Activated T-cell treated with anti-CD3 and anti-CD28 coated beads, Interleukin-2, amount 50 U/mL, for 4 hours (primary cell): Measurements from ENCODE around the gene MRPL10. TPM values are rescaled to one million over a fixed set of nuclear protein-coding genes. Genes with fewer than 3 reads are reported as not detected.

Experiments
- ATAC-seq, 2 donors: fragments of 200-7000 bp; cut with Tn5 transposase; one replicate each; pipeline ENCODE4 v1.10.0; 2021
- DNase-seq: peaks from one replicate; pipeline ENCODE4 v3.0.0-alpha.2; 2020
- H3K27me3 Mint-ChIP-seq: one replicate; pipeline ENCODE4 v1.8.0; 2021; ENCODE audit warnings: low read depth, mixed read lengths
- H3K36me3 Mint-ChIP-seq: one replicate; pipeline ENCODE4 v1.8.0; 2022; ENCODE audit warnings: mixed read lengths; ENCODE audit not compliant: insufficient read depth
- H3K4me1 Mint-ChIP-seq: one replicate; pipeline ENCODE4 v1.8.0; 2021; ENCODE audit warnings: low read depth, mixed read lengths
- H3K4me3 Mint-ChIP-seq: one replicate; pipeline ENCODE4 v1.8.0; 2021; ENCODE audit warnings: mild to moderate bottlenecking, moderate library complexity, mixed read lengths
- H3K9me3 Mint-ChIP-seq: one replicate; pipeline ENCODE4 v1.8.0; 2021; ENCODE audit warnings: mixed read lengths
- total RNA-seq, 3 donors: library from RNA; stranded (reverse); gene quantifications; one replicate each; pipeline ENCODE4 v1.2.1, GENCODE V29; 2021

MRPL10 gene
- total RNA-seq, 3 donors from 2014 or later: 56.6 to 62.1 (median 58.6) TPM

DNA sequence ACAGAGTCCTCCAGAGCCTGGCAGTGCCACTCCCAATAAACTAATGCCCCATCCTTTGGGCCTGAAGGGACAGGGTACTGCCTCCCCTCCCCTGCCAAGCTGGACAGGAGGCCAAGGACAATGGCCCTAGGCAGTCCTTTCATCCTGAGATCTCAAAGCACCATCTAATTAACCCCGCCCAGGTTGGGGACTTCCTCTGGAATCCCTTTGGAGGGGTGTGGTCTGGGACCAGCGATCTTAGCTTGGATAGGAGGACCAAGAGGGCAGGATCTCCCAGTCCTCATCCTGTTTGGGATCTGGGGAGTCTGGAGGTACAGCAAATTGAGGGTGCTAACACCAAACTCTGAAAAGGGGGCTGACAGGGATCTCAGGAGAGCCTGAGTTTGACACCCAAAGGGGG lies 37.8 kb upstream of the MRPL10 start:
- Mint-ChIP-seq H3K9me3 (no peaks in the 10 kb centered on the region), H3K4me3 (no peak overlapping the region), H3K4me1 (peaks cover 8% of the 10 kb centered on the region), H3K36me3 (no peaks in the 10 kb centered on the region), H3K27me3 (peaks cover 43% of the 10 kb centered on the region)
- no peak for ATAC-seq
- DNase-seq: no peak

DNA sequence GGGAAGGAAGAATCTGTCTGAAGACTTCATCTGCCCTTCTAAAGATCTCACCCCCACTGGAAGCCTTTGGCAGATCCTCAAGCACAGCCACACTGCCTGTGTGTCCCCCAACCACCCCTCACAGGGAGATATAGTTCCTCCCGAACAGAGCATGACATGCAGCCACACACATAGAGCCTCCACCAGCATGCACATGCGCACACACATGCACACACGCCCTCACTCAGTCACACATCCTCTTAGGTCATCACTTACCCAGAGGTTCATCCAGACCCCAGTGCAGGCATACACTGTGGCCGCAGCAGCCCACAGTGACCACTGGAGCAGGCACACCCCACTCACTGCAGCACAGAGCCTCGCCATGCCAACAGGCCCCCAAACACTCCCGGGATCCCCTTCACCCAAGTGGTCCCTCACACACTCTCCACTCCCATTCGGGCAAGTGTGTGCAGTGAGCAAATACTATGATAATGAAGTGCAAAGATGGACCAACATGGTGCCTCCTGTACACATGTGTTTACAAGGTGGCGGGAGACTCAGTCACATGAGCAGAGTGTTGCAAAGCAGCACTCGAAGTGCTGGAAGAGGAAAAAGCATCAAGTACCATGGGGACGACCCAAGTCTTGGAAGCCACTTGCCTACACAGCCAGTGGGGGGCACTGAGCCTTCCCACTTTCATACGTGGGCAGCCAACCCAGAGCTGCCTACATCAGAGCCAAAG lies 36.6 kb upstream of the MRPL10 start:
- Mint-ChIP-seq H3K9me3 (no peaks in the 10 kb centered on the region), H3K27me3 (peaks cover 37% of the 10 kb centered on the region), H3K4me3 (no peak overlapping the region), H3K36me3 (no peaks in the 10 kb centered on the region), H3K4me1 (peaks cover 11% of the 10 kb centered on the region)
- ATAC-seq (no peak), DNase-seq (no peak)

DNA sequence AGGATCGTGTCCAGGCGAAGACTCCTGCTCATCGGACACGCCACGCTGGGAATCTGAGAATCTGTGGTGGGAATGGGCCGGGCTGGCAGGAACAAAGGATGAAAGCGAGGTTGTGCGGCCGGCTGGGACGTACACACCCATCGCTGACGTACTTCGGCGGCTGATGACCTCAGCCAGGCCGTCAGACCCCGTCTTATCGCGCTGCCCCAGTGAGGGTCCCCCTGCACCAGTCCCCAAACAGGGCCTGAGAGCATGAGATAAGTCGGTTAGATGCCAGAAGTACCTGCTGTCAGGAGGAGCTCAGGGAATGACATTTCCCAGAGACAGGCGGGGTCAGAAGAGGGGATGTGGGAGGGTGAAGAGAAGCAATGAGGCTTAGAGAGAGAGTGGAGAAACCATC lies 35.6 kb upstream of the MRPL10 start:
- no peaks in the 10 kb centered on the region for H3K36me3 Mint-ChIP-seq
- ATAC-seq: no peak

DNA sequence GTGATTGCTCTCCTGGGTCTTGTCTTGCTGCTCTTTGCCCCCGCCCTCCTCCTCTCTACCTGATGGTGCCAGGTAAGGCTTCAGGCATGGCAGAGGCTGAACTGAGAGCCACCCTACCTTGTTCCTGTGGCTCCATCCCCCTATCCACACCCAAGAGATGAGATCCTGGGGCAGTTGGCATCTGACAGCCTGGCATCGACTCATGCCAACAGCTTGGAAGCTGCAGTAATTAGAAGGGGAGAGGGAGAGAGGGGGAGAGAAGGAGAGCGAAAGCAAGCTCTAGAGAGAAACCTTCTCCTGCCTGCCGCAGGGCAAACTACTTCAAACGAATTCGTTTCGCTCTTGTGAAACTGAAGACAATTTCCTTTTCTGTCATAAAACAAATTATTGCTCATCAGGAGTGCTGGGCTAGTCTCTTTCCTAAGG lies 33.5 kb upstream of the MRPL10 start:
- ATAC-seq (peak; percentile 73 to 86), DNase-seq (no peak)
- no peaks in the 10 kb centered on the region for H3K9me3 Mint-ChIP-seq
- H3K27me3 Mint-ChIP-seq: peaks cover 13% of the 10 kb centered on the region
- H3K4me1 Mint-ChIP-seq: peaks cover 11% of the 10 kb centered on the region
- H3K36me3 Mint-ChIP-seq: no peaks in the 10 kb centered on the region
- H3K4me3 Mint-ChIP-seq: no peak overlapping the region

More for the DNA sequence above, 35.6 kb upstream of the MRPL10 start:
- H3K4me1 Mint-ChIP-seq: peaks cover 11% of the 10 kb centered on the region
- no peaks in the 10 kb centered on the region for H3K9me3 Mint-ChIP-seq
- no peak overlapping the region for H3K4me3 Mint-ChIP-seq
- DNase-seq: no peak
- peaks cover 29% of the 10 kb centered on the region for H3K27me3 Mint-ChIP-seq

- no peaks in the 10 kb centered on the region for H3K9me3 Mint-ChIP-seq
- ATAC-seq: no peak
- H3K27me3 Mint-ChIP-seq: peaks cover 14% of the 10 kb centered on the region
- peaks cover 11% of the 10 kb centered on the region for H3K4me1 Mint-ChIP-seq
- H3K4me3 Mint-ChIP-seq: no peak overlapping the region
- DNase-seq: no peak
- H3K36me3 Mint-ChIP-seq: no peaks in the 10 kb centered on the region
These were observed 31.5 kb upstream of the MRPL10 start for GRCh38 chr17:47862621-47863440.

GRCh38 chr17:47860386-47860785 lies 29.0 kb upstream of the MRPL10 start:
- Mint-ChIP-seq H3K4me3 (no peak overlapping the region), H3K27me3 (peaks cover 19% of the 10 kb centered on the region)

DNA sequence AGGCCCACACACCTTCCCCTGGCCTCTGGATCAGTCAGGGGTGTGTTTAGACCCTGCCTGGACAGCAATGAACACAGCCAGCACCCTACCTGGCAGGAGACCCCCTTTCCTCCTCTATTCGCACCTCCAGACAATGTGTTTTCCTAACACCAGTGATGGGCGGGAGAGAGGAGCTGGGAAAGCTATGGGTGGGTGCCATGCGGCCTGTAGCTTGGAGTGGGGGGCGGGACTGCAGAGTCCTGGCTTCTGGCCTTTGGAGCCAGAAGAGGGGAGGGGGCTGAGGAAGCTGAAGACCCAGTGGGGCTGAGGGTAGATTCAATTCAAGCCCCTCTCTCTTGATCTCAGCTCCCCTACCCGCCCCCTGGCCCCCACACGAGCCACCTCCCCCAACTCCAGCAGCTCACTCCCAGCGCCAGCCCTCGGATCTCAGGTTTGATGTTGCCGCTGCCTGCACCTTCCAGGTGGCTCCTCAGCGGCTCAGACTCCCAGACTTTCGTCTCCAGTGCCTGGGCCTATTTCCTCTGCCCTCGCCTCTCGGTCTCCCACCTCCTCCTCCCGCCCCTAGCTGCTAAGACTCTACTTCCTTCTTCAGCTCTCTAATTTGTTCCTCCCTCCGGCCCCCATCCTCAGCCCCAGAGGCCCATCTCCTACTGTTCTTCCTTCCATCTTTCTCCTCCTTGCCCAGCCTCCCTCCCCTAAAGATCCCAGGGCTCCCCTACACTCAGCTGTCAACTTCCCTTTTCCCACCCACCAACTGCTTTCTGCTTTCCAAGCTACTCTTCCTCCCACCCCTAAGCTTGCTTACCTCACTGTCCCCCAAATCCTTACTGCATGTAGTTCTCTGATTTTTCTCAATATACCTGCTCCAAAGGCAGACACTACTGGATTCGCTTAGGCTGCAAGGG lies 26.5 kb upstream of the MRPL10 start:
- Mint-ChIP-seq H3K9me3 (no peaks in the 10 kb centered on the region), H3K36me3 (no peaks in the 10 kb centered on the region), H3K4me3 (no peak overlapping the region), H3K4me1 (no peaks in the 10 kb centered on the region), H3K27me3 (peaks cover 45% of the 10 kb centered on the region)
- ATAC-seq (no peak), DNase-seq (no peak)

More at GRCh38 chr17:47860386-47860785, 29.0 kb upstream of the MRPL10 start:
- H3K36me3 Mint-ChIP-seq: no peaks in the 10 kb centered on the region
- ATAC-seq (no peak), DNase-seq (no peak)
- H3K4me1 Mint-ChIP-seq: peaks cover 11% of the 10 kb centered on the region
- no peaks in the 10 kb centered on the region for H3K9me3 Mint-ChIP-seq

DNA sequence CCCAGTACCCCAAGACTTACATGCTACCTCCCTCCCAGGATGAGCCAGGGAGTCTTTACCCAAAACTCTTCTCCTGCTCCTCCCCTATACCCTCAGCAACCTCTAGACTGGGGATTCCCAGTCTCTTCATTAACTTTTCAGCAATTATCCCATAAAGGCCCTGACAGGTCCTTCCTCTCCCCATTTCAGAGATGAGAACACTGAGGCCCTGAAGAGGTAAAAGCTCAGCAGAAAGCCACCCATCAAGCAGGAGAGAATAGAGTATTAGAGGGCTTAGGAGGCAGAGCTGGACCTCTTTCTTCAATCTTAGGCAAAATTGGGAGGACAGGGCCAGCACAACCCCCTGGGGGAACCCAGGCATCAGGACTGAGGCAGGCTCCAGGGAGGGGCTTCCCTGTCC lies 25.5 kb upstream of the MRPL10 start:
- Mint-ChIP-seq H3K4me3 (no peak overlapping the region), H3K4me1 (peaks cover 7% of the 10 kb centered on the region), H3K36me3 (no peaks in the 10 kb centered on the region), H3K27me3 (peaks cover 54% of the 10 kb centered on the region), H3K9me3 (no peaks in the 10 kb centered on the region)
- ATAC-seq (no peak), DNase-seq (no peak)

GRCh38 chr17:47855737-47856136 lies 24.4 kb upstream of the MRPL10 start:
- peaks cover 11% of the 10 kb centered on the region for H3K4me1 Mint-ChIP-seq

GRCh38 chr17:47853616-47854015 lies 22.3 kb upstream of the MRPL10 start:
- Mint-ChIP-seq H3K4me1 (peaks cover 16% of the 10 kb centered on the region), H3K9me3 (no peaks in the 10 kb centered on the region), H3K36me3 (no peaks in the 10 kb centered on the region), H3K4me3 (no peak overlapping the region), H3K27me3 (peaks cover 65% of the 10 kb centered on the region)
- ATAC-seq (no peak), DNase-seq (no peak)

More at GRCh38 chr17:47855737-47856136, 24.4 kb upstream of the MRPL10 start:
- no peak for ATAC-seq
- no peaks in the 10 kb centered on the region for H3K9me3 Mint-ChIP-seq
- H3K36me3 Mint-ChIP-seq: no peaks in the 10 kb centered on the region
- no peak overlapping the region for H3K4me3 Mint-ChIP-seq
- peaks cover 57% of the 10 kb centered on the region for H3K27me3 Mint-ChIP-seq
- DNase-seq: no peak

DNA sequence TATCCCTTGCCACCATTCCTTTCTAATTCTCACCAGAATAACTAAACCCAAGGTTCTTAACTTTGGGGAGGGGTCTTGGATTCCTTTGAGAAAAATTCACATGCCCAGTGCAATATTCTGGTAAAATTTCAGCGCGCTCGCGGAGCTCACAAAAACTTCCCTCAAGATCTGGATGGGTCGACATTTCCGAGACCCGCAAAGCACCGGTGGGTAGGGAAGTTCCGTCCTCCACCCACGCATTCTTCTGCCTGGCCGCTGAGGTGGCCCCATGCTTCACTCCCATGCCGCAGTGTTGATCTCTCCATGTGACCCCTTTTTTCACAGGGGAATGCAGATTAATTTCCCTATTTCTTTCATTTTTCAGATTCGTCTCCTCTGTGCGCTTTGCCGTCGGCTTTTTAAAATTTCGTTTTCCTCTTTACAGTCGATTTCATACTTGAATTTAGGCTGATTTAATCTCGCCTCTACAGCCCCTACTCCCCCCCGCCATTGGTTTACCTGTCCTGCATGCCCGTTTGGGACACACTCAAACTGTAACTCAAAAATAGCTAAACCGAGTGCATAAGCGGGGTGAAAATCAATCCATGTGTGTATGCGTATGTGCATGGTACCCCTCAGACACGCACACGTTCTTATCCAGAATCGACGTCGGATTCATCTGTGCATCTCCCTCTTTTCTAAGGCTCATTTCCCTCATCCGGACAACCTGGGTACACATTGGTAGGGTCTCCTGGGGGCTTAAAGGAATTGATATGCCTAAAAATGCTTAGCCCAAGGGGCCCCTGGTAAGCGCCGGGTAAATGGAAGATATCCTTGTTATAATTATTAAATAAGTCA lies 21.0 kb upstream of the MRPL10 start:
- Mint-ChIP-seq H3K9me3 (no peaks in the 10 kb centered on the region), H3K4me1 (peaks cover 16% of the 10 kb centered on the region), H3K27me3 (peaks cover 71% of the 10 kb centered on the region), H3K36me3 (no peaks in the 10 kb centered on the region), H3K4me3 (peak overlapping the region; percentile 11)
- DNase-seq (no peak), ATAC-seq (no peak)

- Mint-ChIP-seq H3K4me1 (peaks cover 20% of the 10 kb centered on the region), H3K4me3 (peak overlapping the region; percentile 11), H3K36me3 (no peaks in the 10 kb centered on the region), H3K27me3 (peaks cover 77% of the 10 kb centered on the region), H3K9me3 (no peaks in the 10 kb centered on the region)
- DNase-seq (no peak), ATAC-seq (no peak)
These were observed 20.4 kb upstream of the MRPL10 start for GRCh38 chr17:47851764-47852112.

DNA sequence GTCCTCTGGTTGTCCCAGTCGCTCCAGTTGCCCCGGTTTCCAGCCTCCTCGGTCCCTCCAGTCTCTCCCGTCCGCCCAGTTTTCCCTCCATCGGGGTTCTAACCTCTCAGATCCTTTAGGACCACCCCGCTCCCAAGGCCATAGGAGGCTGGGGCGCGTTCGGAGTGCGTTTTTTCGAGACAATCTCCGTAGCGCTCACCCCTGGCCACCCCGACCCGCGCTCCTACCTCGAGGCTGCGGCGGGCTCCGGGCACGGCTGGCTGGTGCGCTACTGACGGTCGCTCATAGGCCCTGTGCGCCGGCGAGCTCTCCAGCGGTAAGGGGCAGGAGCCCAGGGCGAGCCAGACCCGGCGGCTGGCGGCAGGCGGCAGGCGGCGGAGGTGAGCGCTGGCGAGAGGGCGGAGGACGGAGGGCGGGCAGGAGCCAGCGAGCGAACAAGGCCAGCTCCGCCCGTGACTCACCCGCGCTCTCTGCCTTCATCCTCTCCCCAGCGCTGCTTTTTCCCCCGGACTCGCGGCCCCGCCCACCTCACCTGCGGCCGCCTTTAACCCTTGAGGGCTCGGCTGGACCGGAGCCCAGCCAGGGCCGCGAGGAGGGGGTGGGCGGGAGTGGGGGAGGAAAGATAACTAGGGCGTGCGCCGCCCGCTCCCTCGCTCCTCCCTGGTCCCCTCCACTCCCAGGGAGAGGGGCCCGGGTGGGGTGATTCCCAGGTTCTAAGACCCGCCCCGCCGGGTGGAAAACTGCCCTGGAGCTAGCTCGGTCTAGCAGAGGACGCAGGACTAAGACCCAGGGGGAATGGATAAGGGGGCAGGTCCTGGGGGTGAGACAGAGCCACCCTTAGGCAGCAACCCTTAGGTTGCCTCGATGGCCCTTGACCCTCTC lies 19.6 kb upstream of the MRPL10 start, which contains the start of gene SP6:
TSS of gene SP6 (minus strand) at position 472 of the 882 bp plus-strand sequence. CDS start 2,734 bp downstream, outside the sequence.
- peak; percentile 91 for ATAC-seq
- H3K36me3 Mint-ChIP-seq: no peaks in the 10 kb centered on the region
- H3K27me3 Mint-ChIP-seq: peaks cover 85% of the 10 kb centered on the region

More for the DNA sequence above, 19.6 kb upstream of the MRPL10 start, which contains the start of gene SP6:
- Mint-ChIP-seq H3K4me1 (peaks cover 20% of the 10 kb centered on the region), H3K4me3 (peak within 1 kb of the TSS; percentile 51), H3K9me3 (no peaks in the 10 kb centered on the region)
- peak; percentile 69 for DNase-seq
